Chondrocyte (in vitro differentiated cells): ENCODE results near the gene ATF4. TPM values are rescaled to one million over a fixed set of nuclear protein-coding genes. Genes with fewer than 3 reads are reported as not detected.

ENCODE experiments used
- DNase-seq: peaks from one replicate; pipeline ENCODE4 v3.0.0; 2021; ENCODE audit warnings: mixed read lengths, low spot score
- H3K27ac Mint-ChIP-seq: one replicate; pipeline ENCODE4 v1.8.0; 2021; ENCODE audit warnings: mild to moderate bottlenecking, moderate library complexity, mixed read lengths; ENCODE audit not compliant: unreplicated experiment
- H3K27me3 Mint-ChIP-seq: 2 replicates; pipeline ENCODE4 v1.8.0; 2021; ENCODE audit warnings: low read depth, mixed read lengths
- H3K36me3 Mint-ChIP-seq: 2 replicates; pipeline ENCODE4 v1.8.0; 2021; ENCODE audit warnings: low read depth, mixed read lengths
- H3K4me1 Mint-ChIP-seq: 2 replicates; pipeline ENCODE4 v1.8.0; 2021; ENCODE audit warnings: low read depth, mild to moderate bottlenecking, mixed read lengths
- H3K4me3 Mint-ChIP-seq: one replicate; pipeline ENCODE4 v1.8.0; 2021; ENCODE audit warnings: mild to moderate bottlenecking, moderate library complexity, mixed read lengths; ENCODE audit not compliant: unreplicated experiment
- H3K9me3 Mint-ChIP-seq: 2 replicates; pipeline ENCODE4 v1.8.0; 2021; ENCODE audit warnings: low read depth, mixed read lengths
- CTCF ChIP-seq: fragments of 200-600 bp; sonication (generic); IDR thresholded peaks from 2 replicates; pipeline ENCODE4 v1.5.0; 2021; ENCODE audit warnings: antibody characterized with exemption, mild to moderate bottlenecking, moderate library complexity
- long read RNA-seq: library from polyadenylated mRNA; stranded (forward); transcript quantifications from one replicate; pipeline ENCODE4 v2.0.0, GENCODE V29; 2021
- total RNA-seq: library from RNA; stranded (reverse); gene quantifications from 3 replicates; pipeline ENCODE4 v1.2.1, GENCODE V29; 2021

ATF4 gene
- total RNA-seq = 128 to 541 TPM (median 513 TPM) in 3 replicates
- long read RNA-seq, transcript ATF4-201 (2 exons, 2,019 nt) = minor isoform, 12 of 440 reads
- long read RNA-seq, transcript ATF4-202 (3 exons, 1,419 nt) = major isoform, 192 of 440 reads
- long read RNA-seq, partial matches to known transcripts = 0 of 440 reads
- long read RNA-seq, other reads (novel, unspliced or antisense) = 236 of 440 reads

- Mint-ChIP-seq H3K36me3 (peaks cover 36% of the 10 kb centered on the region), H3K27ac (peak within 1 kb of the TSS; percentile 99)
These were observed at the start of gene ATF4 for GRCh38 chr22:39520226-39521105. TSS of gene ATF4 (plus strand) at chr22:39520562. CDS start at chr22:39521446, 884 bp downstream.

GRCh38 chr22:39471381-39472141, 48.8 kb upstream of the ATF4 start:
- TF ChIP-seq CTCF = peak; percentile 26
- Mint-ChIP-seq H3K36me3 (no peaks in the 10 kb centered on the region), H3K27ac (peak overlapping the region; percentile 87), H3K27me3 (no peaks in the 10 kb centered on the region), H3K4me1 (peaks cover 61% of the 10 kb centered on the region), H3K9me3 (no peaks in the 10 kb centered on the region), H3K4me3 (no peak overlapping the region)
- no peak for DNase-seq

More at GRCh38 chr22:39520226-39521105, at the start of gene ATF4:
- no peak for DNase-seq
- Mint-ChIP-seq H3K4me3 (peak within 1 kb of the TSS; percentile 90), H3K9me3 (no peaks in the 10 kb centered on the region), H3K27me3 (no peaks in the 10 kb centered on the region), H3K4me1 (peaks cover 48% of the 10 kb centered on the region)
- TF ChIP-seq CTCF = no peak

GRCh38 chr22:39472570-39473556, 47.5 kb upstream of the ATF4 start:
- Mint-ChIP-seq H3K27me3 (no peaks in the 10 kb centered on the region), H3K36me3 (no peaks in the 10 kb centered on the region), H3K9me3 (no peaks in the 10 kb centered on the region), H3K27ac (peak overlapping the region; percentile 68), H3K4me1 (peaks cover 56% of the 10 kb centered on the region), H3K4me3 (no peak overlapping the region)
- no peak for DNase-seq
- no peak for TF ChIP-seq CTCF

- H3K27me3 Mint-ChIP-seq = no peaks in the 10 kb centered on the region
- H3K36me3 Mint-ChIP-seq = no peaks in the 10 kb centered on the region
- H3K9me3 Mint-ChIP-seq = no peaks in the 10 kb centered on the region
- H3K4me1 Mint-ChIP-seq = peaks cover 56% of the 10 kb centered on the region
- DNase-seq = peak; percentile 62
- TF ChIP-seq CTCF = no peak
- H3K27ac Mint-ChIP-seq = no peak overlapping the region
- H3K4me3 Mint-ChIP-seq = no peak overlapping the region
These were observed 46.5 kb upstream of the ATF4 start for GRCh38 chr22:39473851-39474250.
